ENCODE data around the gene CHRNA4. TPM values are rescaled to one million over a fixed set of nuclear protein-coding genes. Genes with fewer than 3 reads are reported as not detected.

The CHRNA4 gene
- total and polyA plus RNA-seq, 2 donors (not counting 1 experiment from before 2014, with no cell fraction given) = not detected

- no peak overlapping the region for H3K4me2 ChIP-seq (ENCODE audit: extremely low read depth, insufficient read depth, low read length)
- no peak overlapping the region for H3K27ac ChIP-seq (ENCODE audit: insufficient read depth, low read length)
- no peaks in the 10 kb centered on the region for H3K79me2 ChIP-seq (ENCODE audit: control insufficient read depth, insufficient read depth, low read length)
- no peak overlapping the region for H3K4me3 ChIP-seq (replicated peaks in 1 of 4; ENCODE audit: control extremely low read depth in 1 of 4, insufficient read depth in 1 of 4, low read depth in 3 of 4, low read length in 4 of 4)
- H3K4me1 ChIP-seq (ENCODE audit: control insufficient read depth, extremely low read depth, insufficient read depth, low read length) = no peaks in the 10 kb centered on the region
- H3K36me3 ChIP-seq (ENCODE audit: control insufficient read depth, insufficient read depth, low read length) = no peaks in the 10 kb centered on the region
- no peak for TF ChIP-seq CTCF (conservative IDR thresholded peaks at IDR 0.05 in 1 of 2, IDR thresholded peaks at IDR 0.05 in 1 of 2; ENCODE audit: low read depth in 1 of 2, low read length in 2 of 2)
- no peak for TF ChIP-seq EZH2 (IDR thresholded peaks at IDR 0.05; ENCODE audit: low read length, missing control alignments)
- no peaks in the 10 kb centered on the region for H3K27me3 ChIP-seq (ENCODE audit: control insufficient read depth, insufficient read depth, low read length)
- H3K9ac ChIP-seq (ENCODE audit: insufficient read depth, low read length) = no peak overlapping the region
- no peak overlapping the region for H2AFZ ChIP-seq (ENCODE audit: low read length)
- DNase-seq (ENCODE audit: low read depth in 2 of 2) = no peak
- no peaks in the 10 kb centered on the region for H4K20me1 ChIP-seq (ENCODE audit: control insufficient read depth, extremely low read depth, insufficient read depth, low read length)
- no peaks in the 10 kb centered on the region for H3K9me3 ChIP-seq (ENCODE audit: control insufficient read depth, insufficient read depth, low read depth, low read length)
Measured at GRCh38 chr20:63329331-63330083, 31.6 kb downstream of the CHRNA4 start.

DNA sequence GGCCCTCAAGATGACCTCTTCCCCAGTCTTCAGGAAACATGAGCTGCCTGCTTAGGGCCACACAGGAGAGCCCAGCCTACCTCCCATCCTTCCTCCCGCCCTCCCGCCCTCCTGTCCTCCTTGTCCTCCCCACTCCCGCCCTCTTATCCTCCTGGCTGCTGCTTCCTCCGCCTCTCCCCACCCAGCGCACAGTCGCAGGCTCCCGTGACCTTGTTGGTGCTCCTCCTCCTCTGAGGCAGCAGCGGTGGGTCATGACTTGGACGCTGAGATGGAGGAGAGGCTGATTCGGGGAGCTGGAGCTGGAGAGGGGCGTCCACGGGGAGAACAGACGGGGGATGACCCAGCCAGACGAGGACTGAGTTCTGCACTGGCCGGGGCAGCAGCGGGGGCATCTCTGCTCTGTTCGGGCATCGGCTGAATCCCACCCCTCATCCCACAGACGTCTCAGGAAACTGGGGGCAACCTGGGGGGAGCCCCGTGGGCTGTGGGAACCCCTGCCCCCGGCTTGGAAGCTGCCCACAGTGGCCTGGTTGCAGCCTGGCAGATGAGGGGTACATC is 32.4 kb downstream of the CHRNA4 start:
- H3K9ac ChIP-seq (ENCODE audit: insufficient read depth, low read length) = no peak overlapping the region
- H3K79me2 ChIP-seq (ENCODE audit: control insufficient read depth, insufficient read depth, low read length) = no peaks in the 10 kb centered on the region
- no peak overlapping the region for H3K4me3 ChIP-seq (replicated peaks in 1 of 4; ENCODE audit: control extremely low read depth in 1 of 4, insufficient read depth in 1 of 4, low read depth in 3 of 4, low read length in 4 of 4)
- H3K4me1 ChIP-seq (ENCODE audit: control insufficient read depth, extremely low read depth, insufficient read depth, low read length) = no peaks in the 10 kb centered on the region
- DNase-seq (ENCODE audit: low read depth in 2 of 2) = no peak
- no peaks in the 10 kb centered on the region for H3K9me3 ChIP-seq (ENCODE audit: control insufficient read depth, insufficient read depth, low read depth, low read length)
- no peak overlapping the region for H3K4me2 ChIP-seq (ENCODE audit: extremely low read depth, insufficient read depth, low read length)
- no peaks in the 10 kb centered on the region for H3K36me3 ChIP-seq (ENCODE audit: control insufficient read depth, insufficient read depth, low read length)
- TF ChIP-seq CTCF (conservative IDR thresholded peaks at IDR 0.05 in 1 of 2, IDR thresholded peaks at IDR 0.05 in 1 of 2; ENCODE audit: low read depth in 1 of 2, low read length in 2 of 2) (no peak), EZH2 (IDR thresholded peaks at IDR 0.05; ENCODE audit: low read length, missing control alignments) (no peak)
- H3K27ac ChIP-seq (ENCODE audit: insufficient read depth, low read length) = no peak overlapping the region
- no peaks in the 10 kb centered on the region for H4K20me1 ChIP-seq (ENCODE audit: control insufficient read depth, extremely low read depth, insufficient read depth, low read length)
- no peak overlapping the region for H2AFZ ChIP-seq (ENCODE audit: low read length)
- H3K27me3 ChIP-seq (ENCODE audit: control insufficient read depth, insufficient read depth, low read length) = peaks cover 3% of the 10 kb centered on the region

GRCh38 chr20:63328026-63328700 is 33.0 kb downstream of the CHRNA4 start:
- H3K4me2 ChIP-seq (ENCODE audit: extremely low read depth, insufficient read depth, low read length) = no peak overlapping the region
- TF ChIP-seq EZH2 (IDR thresholded peaks at IDR 0.05; ENCODE audit: low read length, missing control alignments) (no peak), CTCF (conservative IDR thresholded peaks at IDR 0.05 in 1 of 2, IDR thresholded peaks at IDR 0.05 in 1 of 2; ENCODE audit: low read depth in 1 of 2, low read length in 2 of 2) (no peak)
- peaks cover 3% of the 10 kb centered on the region for H3K27me3 ChIP-seq (ENCODE audit: control insufficient read depth, insufficient read depth, low read length)
- no peak overlapping the region for H3K9ac ChIP-seq (ENCODE audit: insufficient read depth, low read length)
- H3K4me3 ChIP-seq (replicated peaks in 1 of 4; ENCODE audit: control extremely low read depth in 1 of 4, insufficient read depth in 1 of 4, low read depth in 3 of 4, low read length in 4 of 4) = no peak overlapping the region
- no peak for DNase-seq (ENCODE audit: low read depth in 2 of 2)
- H3K36me3 ChIP-seq (ENCODE audit: control insufficient read depth, insufficient read depth, low read length) = no peaks in the 10 kb centered on the region
- H3K4me1 ChIP-seq (ENCODE audit: control insufficient read depth, extremely low read depth, insufficient read depth, low read length) = no peaks in the 10 kb centered on the region
- no peaks in the 10 kb centered on the region for H3K9me3 ChIP-seq (ENCODE audit: control insufficient read depth, insufficient read depth, low read depth, low read length)
- H3K79me2 ChIP-seq (ENCODE audit: control insufficient read depth, insufficient read depth, low read length) = no peaks in the 10 kb centered on the region
- no peak overlapping the region for H3K27ac ChIP-seq (ENCODE audit: insufficient read depth, low read length)
- H4K20me1 ChIP-seq (ENCODE audit: control insufficient read depth, extremely low read depth, insufficient read depth, low read length) = no peaks in the 10 kb centered on the region
- H2AFZ ChIP-seq (ENCODE audit: low read length) = no peak overlapping the region

All from fibroblast of lung (primary cell).